Right lobe of liver (tissue), 6 donors: Measurements from ENCODE around the gene GPD1L. TPM values are rescaled to one million over a fixed set of nuclear protein-coding genes. Genes with fewer than 3 reads are reported as not detected.

Experiments used
- ATAC-seq, 4 donors: fragments of 200-7000 bp; cut with Tn5 transposase; one replicate each; pipeline ENCODE4 v1.9.1; 2020; ENCODE audit warnings: mild to moderate bottlenecking in 4 of 4, moderate library complexity in 4 of 4
- DNase-seq, 3 donors: peaks; one replicate each; pipeline ENCODE4 v3.0.0-alpha.2; 2020
- H3K27ac ChIP-seq, 3 donors: fragments of 200-600 bp; one replicate each; pipeline ENCODE4 v1.8.0; 2022
- H3K27me3 ChIP-seq, 2 donors: fragments of 200-600 bp; one replicate each; pipeline ENCODE4 v1.8.0; 2022
- H3K36me3 ChIP-seq, 4 donors: fragments of 200-600 bp; sonication (generic) in 1 of 4; one replicate each; pipeline versions ENCODE4 v1.5.1 to v1.8.0; 2017 to 2022; ENCODE audit warnings: control low read depth in 1 of 4
- H3K4me1 ChIP-seq, 4 donors: fragments of 200-600 bp; sonication (generic) in 1 of 4; one replicate each; pipeline versions ENCODE4 v1.5.1 to v1.8.0; 2017 to 2022; ENCODE audit warnings: control low read depth in 1 of 4
- H3K4me3 ChIP-seq, 3 donors: fragments of 200-600 bp; one replicate each; pipeline ENCODE4 v1.8.0; 2022
- H3K9me3 ChIP-seq, 4 donors: fragments of 200-600 bp; sonication (generic) in 1 of 4; one replicate each; pipeline versions ENCODE4 v1.5.1 to v1.8.0; 2017 to 2022; ENCODE audit warnings: control low read depth in 1 of 4
- CTCF ChIP-seq, 4 donors: fragments of 200-600 bp in 3 of 4; fragments of 450-650 bp in 1 of 4; IDR thresholded peaks; one replicate each; pipeline versions ENCODE4 v1.5.1 to v1.8.0; 2016 to 2022; ENCODE audit warnings: antibody characterized with exemption in 4 of 4, mild to moderate bottlenecking in 2 of 4
- POLR2A ChIP-seq: fragments of 450-650 bp; IDR thresholded peaks from one replicate; pipeline ENCODE4 v1.6.1; 2017; ENCODE audit warnings: antibody characterized with exemption, mild to moderate bottlenecking
- WGBS: methylation state at CpG from one replicate; pipeline ENCODE4 v1.1.6; 2018; ENCODE audit warnings: low coverage, low lambda C conversion rate; ENCODE audit not compliant: insufficient coverage; ENCODE audit errors: missing lambda C conversion rate; 5-methylcytosine and 5-hydroxymethylcytosine counted together
- intact Hi-C, 2 donors: fragments of 100-400 bp; cut with DNase I; formaldehyde crosslinking; loops; one replicate each; pipeline versions ENCODE4 v1.11.2 to v1.14.1; 2022
- total RNA-seq, 6 experiments: library from RNA; depleted of rRNA in 2 of 6; stranded (reverse); fragments of >200 nt in 2 of 6; fragmentation: NEBNext Ultra II Directional in 3 of 6; extraction: Animal tissue kit (Norgen Biotek cat#: 25700) in 3 of 6; gene quantifications; one replicate each; pipeline versions ENCODE4 v1.1.0 to v1.2.4, GENCODE V29; 2016 to 2023
- donor health status: DM: no; HTN: yes; CAD: no.
- donor health status: DM: no; HTN: no; CAD: no.
- donor health status: DM: no; HTN: no; CAD: no.
- donor health status: DM: no; HTN: yes; CAD: no.
- donor health status: DM: no; HTN: yes; CAD: no.

The GPD1L gene
- total RNA-seq, 6 experiments from 2014 or later = 1.5 to 3.3 (median 2.6) TPM

DNA sequence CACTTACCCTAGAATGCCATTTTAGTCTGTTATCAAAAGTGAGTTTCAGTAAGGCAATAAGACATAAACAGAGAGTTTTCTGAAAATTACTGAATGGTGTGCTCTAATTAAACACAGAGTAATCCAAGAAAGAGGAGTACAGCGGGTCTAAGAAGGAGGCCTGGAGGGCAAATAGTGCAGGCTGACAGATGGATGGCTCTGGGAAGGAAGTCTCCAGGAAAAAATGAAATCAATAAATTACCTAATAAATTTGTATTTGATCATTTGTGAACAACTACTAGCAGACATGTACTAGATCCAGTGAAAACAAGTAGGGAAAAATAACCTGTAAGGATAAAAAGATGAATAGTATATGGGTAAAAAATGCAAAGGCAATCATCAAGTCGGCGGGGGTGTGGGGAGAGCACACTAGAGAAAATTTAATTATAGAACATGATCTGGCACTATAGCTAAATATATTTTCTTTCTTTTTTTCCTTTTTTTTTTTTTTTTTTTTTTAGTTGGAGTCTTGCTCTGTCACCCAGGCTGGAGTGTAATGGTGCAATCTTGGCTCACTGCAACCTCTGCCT, 22.6 kb upstream of the GPD1L start:
- intact Hi-C loops = no loop called here
- TF ChIP-seq CTCF (IDR thresholded peaks at IDR 0.05) (no peak), POLR2A (no peak)
- 86% methylated on average over 3 of the region's 3 CpGs for WGBS

DNA sequence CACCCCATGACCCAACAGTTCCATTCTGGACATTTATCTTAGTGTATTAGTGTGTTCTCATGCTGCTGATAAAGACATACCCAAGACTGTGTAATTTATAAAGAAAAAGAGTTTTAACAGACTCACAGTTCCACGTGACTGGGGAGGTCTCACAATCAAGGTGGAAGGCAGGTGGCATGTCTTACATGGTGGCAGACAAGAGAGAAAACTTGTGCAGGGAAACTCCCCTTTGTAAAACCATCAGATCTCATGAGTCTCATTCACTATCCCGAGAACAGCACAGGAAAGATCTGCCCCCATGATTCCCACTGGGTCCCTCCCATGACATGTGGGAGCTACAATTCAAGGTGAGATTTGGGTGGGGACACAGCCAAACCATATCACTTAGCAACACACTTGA, 21.6 kb upstream of the GPD1L start:
- no peak for TF ChIP-seq CTCF (IDR thresholded peaks at IDR 0.05)
- no peak for TF ChIP-seq POLR2A
- Histone ChIP-seq H3K36me3 (no peaks in the 10 kb centered on the region), H3K4me3 (no peak overlapping the region), H3K27me3 (peaks cover 0 to 9% of the 10 kb centered on the region in 2 donors), H3K4me1 (peaks cover 0 to 8% (median 0%) of the 10 kb centered on the region in 4 donors), H3K27ac (no peak overlapping the region), H3K9me3 (no peaks in the 10 kb centered on the region)
- no peak for ATAC-seq
- DNase-seq = no peak
- intact Hi-C loops = no loop called here
- 64% methylated on average over 2 of the region's 2 CpGs for WGBS

More for the DNA sequence above, 22.6 kb upstream of the GPD1L start:
- peaks cover 0 to 8% (median 0%) of the 10 kb centered on the region in 4 donors for H3K4me1 ChIP-seq
- H3K27ac ChIP-seq = no peak overlapping the region
- no peak overlapping the region for H3K4me3 ChIP-seq
- H3K36me3 ChIP-seq = no peaks in the 10 kb centered on the region
- ATAC-seq (no peak), DNase-seq (no peak)
- no peaks in the 10 kb centered on the region for H3K9me3 ChIP-seq
- H3K27me3 ChIP-seq = peaks cover 0 to 9% of the 10 kb centered on the region in 2 donors

- Histone ChIP-seq H3K27ac (no peak overlapping the region), H3K36me3 (no peaks in the 10 kb centered on the region), H3K27me3 (peaks cover 0 to under 1% of the 10 kb centered on the region in 2 donors), H3K4me1 (peaks cover 0 to 8% (median 0%) of the 10 kb centered on the region in 4 donors), H3K4me3 (no peak overlapping the region), H3K9me3 (no peaks in the 10 kb centered on the region)
- no peak for ATAC-seq
- intact Hi-C loops = no loop called here
- WGBS = 83% methylated on average over 1 of the region's 1 CpG
- no peak for DNase-seq
- TF ChIP-seq CTCF (IDR thresholded peaks at IDR 0.05) = no peak
- no peak for TF ChIP-seq POLR2A
Observed at GRCh38 chr3:32086464-32086863, 20.0 kb upstream of the GPD1L start.

DNA sequence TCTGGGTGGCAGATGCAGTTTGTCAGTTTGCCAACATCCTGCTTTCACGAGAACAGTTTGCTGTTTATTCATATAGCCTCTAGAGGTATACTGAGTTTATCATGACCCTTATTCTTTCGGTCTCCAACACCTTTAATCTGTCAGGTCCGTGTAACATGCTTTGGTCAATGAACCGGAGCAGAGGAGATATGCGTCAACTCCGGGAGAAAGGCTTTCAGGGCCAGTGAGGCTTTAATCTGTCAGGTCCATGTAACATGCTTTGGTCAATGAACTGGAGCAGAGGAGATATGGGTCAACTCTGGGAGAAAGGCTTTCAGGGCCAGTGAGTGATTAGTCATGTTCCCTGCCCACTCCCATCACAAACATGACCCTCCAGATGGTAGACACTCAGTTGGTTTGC, 16.9 kb upstream of the GPD1L start:
- DNase-seq (no peak), ATAC-seq (no peak)
- intact Hi-C loops = no loop called here
- Histone ChIP-seq H3K27me3 (no peaks in the 10 kb centered on the region), H3K4me3 (no peak overlapping the region), H3K27ac (no peak overlapping the region), H3K36me3 (no peaks in the 10 kb centered on the region), H3K9me3 (no peaks in the 10 kb centered on the region), H3K4me1 (no peaks in the 10 kb centered on the region)
- WGBS = 77% methylated on average over 4 of the region's 6 CpGs
- TF ChIP-seq CTCF (IDR thresholded peaks at IDR 0.05) = no peak
- TF ChIP-seq POLR2A = no peak

- H3K36me3 ChIP-seq = no peaks in the 10 kb centered on the region
- no peak for DNase-seq
- no peaks in the 10 kb centered on the region for H3K9me3 ChIP-seq
- peaks cover 0 to 4% of the 10 kb centered on the region in 2 donors for H3K27me3 ChIP-seq
- no peak overlapping the region for H3K27ac ChIP-seq
- intact Hi-C loops = no loop called here
- H3K4me3 ChIP-seq = no peak overlapping the region
- no peaks in the 10 kb centered on the region for H3K4me1 ChIP-seq
- 56% methylated on average over 5 of the region's 5 CpGs for WGBS
- ATAC-seq = no peak
- TF ChIP-seq CTCF (IDR thresholded peaks at IDR 0.05) (no peak), POLR2A (no peak)
Observed at GRCh38 chr3:32093204-32093603, 13.2 kb upstream of the GPD1L start.
